ENCODE results near the gene CPED1.

Gene CPED1

GRCh38 chr7:121196286-121196685 lies 207.8 kb downstream of the CPED1 start:
- no peak overlapping the region for H3K4me3 ChIP-seq (ENCODE audit: low read depth, low read length)
- no peak for TF ChIP-seq CTCF (IDR thresholded peaks at IDR 0.05; ENCODE audit: borderline replicate concordance, insufficient read depth, low read depth, low read length)

GRCh38 chr7:121197455-121197854 lies 208.9 kb downstream of the CPED1 start:
- no peak overlapping the region for H3K4me3 ChIP-seq (ENCODE audit: low read depth, low read length)

GRCh38 chr7:121198502-121198901 lies 210.0 kb downstream of the CPED1 start:
- no peak overlapping the region for H3K4me3 ChIP-seq (ENCODE audit: low read depth, low read length)
- no peak for TF ChIP-seq CTCF (IDR thresholded peaks at IDR 0.05; ENCODE audit: borderline replicate concordance, insufficient read depth, low read depth, low read length)

More at GRCh38 chr7:121197455-121197854, 208.9 kb downstream of the CPED1 start:
- TF ChIP-seq CTCF (IDR thresholded peaks at IDR 0.05; ENCODE audit: borderline replicate concordance, insufficient read depth, low read depth, low read length), result no peak

- no peak overlapping the region for H3K4me3 ChIP-seq (ENCODE audit: low read depth, low read length)
- TF ChIP-seq CTCF (IDR thresholded peaks at IDR 0.05; ENCODE audit: borderline replicate concordance, insufficient read depth, low read depth, low read length), result no peak
Measured at GRCh38 chr7:121202125-121202524, 213.6 kb downstream of the CPED1 start.

- no peak overlapping the region for H3K4me3 ChIP-seq (ENCODE audit: low read depth, low read length)
- no peak for TF ChIP-seq CTCF (IDR thresholded peaks at IDR 0.05; ENCODE audit: borderline replicate concordance, insufficient read depth, low read depth, low read length)
Measured at GRCh38 chr7:121202834-121203233, 214.3 kb downstream of the CPED1 start.

- no peak for TF ChIP-seq CTCF (IDR thresholded peaks at IDR 0.05; ENCODE audit: borderline replicate concordance, insufficient read depth, low read depth, low read length)
- H3K4me3 ChIP-seq (ENCODE audit: low read depth, low read length), result no peak overlapping the region
Measured at GRCh38 chr7:121204537-121204936, 216.0 kb downstream of the CPED1 start.

GRCh38 chr7:121205777-121206176 lies 217.3 kb downstream of the CPED1 start:
- TF ChIP-seq CTCF (IDR thresholded peaks at IDR 0.05; ENCODE audit: borderline replicate concordance, insufficient read depth, low read depth, low read length), result no peak
- H3K4me3 ChIP-seq (ENCODE audit: low read depth, low read length), result no peak overlapping the region

Measured in GM12875 (cell line).